ENCODE measurements around the gene OTOS. TPM values are rescaled to one million over a fixed set of nuclear protein-coding genes. Genes with fewer than 3 reads are reported as not detected.

OTOS gene
- polyA plus RNA-seq, 1 experiment = not detected

GRCh38 chr2:240114233-240114632 is 26.2 kb downstream of the OTOS start:
- Histone ChIP-seq H3K27me3 (ENCODE audit: control insufficient read depth, insufficient read depth, low read length) (peaks cover 4% of the 10 kb centered on the region), H3K4me3 (ENCODE audit: low read depth, low read length) (no peak overlapping the region), H3K36me3 (ENCODE audit: control insufficient read depth, insufficient read depth, low read length) (no peaks in the 10 kb centered on the region)
- ChIA-PET CTCF (interaction anchor here (0.9 kb wide), 1 partner anchor 53 kb away, joined by 3 read pairs; no protein-coding TSS in a partner anchor), POLR2A (no interaction called here)
- DNase-seq (ENCODE audit: low read depth) = no peak
- TF ChIP-seq CTCF (IDR thresholded peaks at IDR 0.05; ENCODE audit: insufficient read depth, low read depth, low read length) = no peak

- no peak for TF ChIP-seq CTCF (IDR thresholded peaks at IDR 0.05; ENCODE audit: insufficient read depth, low read depth, low read length)
- Histone ChIP-seq H3K27me3 (ENCODE audit: control insufficient read depth, insufficient read depth, low read length) (peaks cover 4% of the 10 kb centered on the region), H3K4me3 (ENCODE audit: low read depth, low read length) (no peak overlapping the region), H3K36me3 (ENCODE audit: control insufficient read depth, insufficient read depth, low read length) (no peaks in the 10 kb centered on the region)
- ChIA-PET CTCF (interaction anchor here (1.6 kb wide), 1 partner anchor 30 kb away, joined by 6 read pairs; no protein-coding TSS in a partner anchor), POLR2A (no interaction called here)
- no peak for DNase-seq (ENCODE audit: low read depth)
Observed at GRCh38 chr2:240112914-240113690, 27.4 kb downstream of the OTOS start.

- no peak for DNase-seq (ENCODE audit: low read depth)
- CTCF ChIA-PET = interaction anchor here (1.6 kb wide), 1 partner anchor 32 kb away, joined by 6 read pairs; no protein-coding TSS in a partner anchor
- POLR2A ChIA-PET = no interaction called here
- Histone ChIP-seq H3K4me3 (ENCODE audit: low read depth, low read length) (no peak overlapping the region), H3K36me3 (ENCODE audit: control insufficient read depth, insufficient read depth, low read length) (no peaks in the 10 kb centered on the region), H3K27me3 (ENCODE audit: control insufficient read depth, insufficient read depth, low read length) (peaks cover 4% of the 10 kb centered on the region)
- no peak for TF ChIP-seq CTCF (IDR thresholded peaks at IDR 0.05; ENCODE audit: insufficient read depth, low read depth, low read length)
Observed at GRCh38 chr2:240111253-240111652, 29.2 kb downstream of the OTOS start.

- Histone ChIP-seq H3K27me3 (ENCODE audit: control insufficient read depth, insufficient read depth, low read length) (no peaks in the 10 kb centered on the region; the same call in 1 of the 2 replicates), H3K4me3 (ENCODE audit: low read depth, low read length) (no peak overlapping the region), H3K36me3 (ENCODE audit: control insufficient read depth, insufficient read depth, low read length) (no peaks in the 10 kb centered on the region)
- ChIA-PET CTCF (interaction anchor here (1.2 kb wide), 1 partner anchor 35 kb away, joined by 3 read pairs; no protein-coding TSS in a partner anchor), POLR2A (no interaction called here)
- no peak for TF ChIP-seq CTCF (IDR thresholded peaks at IDR 0.05; ENCODE audit: insufficient read depth, low read depth, low read length)
- DNase-seq (ENCODE audit: low read depth) = no peak
Observed at GRCh38 chr2:240109386-240109785, 31.1 kb downstream of the OTOS start.

GRCh38 chr2:240107477-240107796 is 33.0 kb downstream of the OTOS start:
- TF ChIP-seq CTCF (IDR thresholded peaks at IDR 0.05; ENCODE audit: insufficient read depth, low read depth, low read length) = no peak

More at GRCh38 chr2:240107477-240107796, 33.0 kb downstream of the OTOS start:
- CTCF ChIA-PET = no interaction called here
- Histone ChIP-seq H3K4me3 (ENCODE audit: low read depth, low read length) (no peak overlapping the region), H3K36me3 (ENCODE audit: control insufficient read depth, insufficient read depth, low read length) (no peaks in the 10 kb centered on the region), H3K27me3 (ENCODE audit: control insufficient read depth, insufficient read depth, low read length) (no peaks in the 10 kb centered on the region; the same call in 1 of the 2 replicates)
- POLR2A ChIA-PET = no interaction called here
- DNase-seq (ENCODE audit: low read depth) = no peak
